Left lobe of liver (tissue), 2 donors: Measurements from ENCODE around the gene CHMP2A. TPM values are rescaled to one million over a fixed set of nuclear protein-coding genes. Genes with fewer than 3 reads are reported as not detected.
"Not testable (repeated sequence)": the region's sequence is repeated elsewhere in the genome, so short reads cannot be mapped to it uniquely, and the experiment has no call there.

Experiments
- ATAC-seq: fragments of 200-7000 bp; cut with Tn5 transposase; one replicate; pipeline ENCODE4 v1.9.1; 2020; ENCODE audit warnings: mild to moderate bottlenecking, moderate library complexity
- DNase-seq: peaks from one replicate; pipeline ENCODE4 v3.0.0-alpha.2; 2020; ENCODE audit warnings: low spot score
- total RNA-seq: library from RNA; stranded (reverse); gene quantifications from one replicate; pipeline ENCODE4 v1.2.1, GENCODE V29; 2021
- donor health status: DM: no; HTN: no; CAD: no; lungs with moderate emphysema.
- donor health status: DM: no; HTN: yes; CAD: no.

The CHMP2A gene
- total RNA-seq, 1 donor from 2014 or later: 73.4 TPM

GRCh38 chr19:58513694-58514563, 41.0 kb downstream of the CHMP2A start:
- peak; percentile 94 for DNase-seq
- peak; percentile 70 for ATAC-seq

- DNase-seq (no peak), ATAC-seq (peak; percentile 1)
Measured at GRCh38 chr19:58513213-58513693, 41.7 kb downstream of the CHMP2A start.

- ATAC-seq (peak; percentile 75), DNase-seq (peak; percentile 96)
Measured at GRCh38 chr19:58511353-58512208, 43.3 kb downstream of the CHMP2A start, which contains the start of gene SLC27A5. Gene SLC27A5, minus strand, starts transcription at chr19:58511992. Its CDS starts 37 bp downstream, at chr19:58511955.

GRCh38 chr19:58510084-58510862, 44.6 kb downstream of the CHMP2A start:
- DNase-seq (peak; percentile 75), ATAC-seq (peak; percentile 37)

GRCh38 chr19:58509731-58510083, 45.2 kb downstream of the CHMP2A start:
- no peak for DNase-seq
- ATAC-seq: no peak

GRCh38 chr19:58507602-58508223, 47.2 kb downstream of the CHMP2A start:
- ATAC-seq: not testable (repeated sequence)

More at GRCh38 chr19:58507602-58508223, 47.2 kb downstream of the CHMP2A start:
- DNase-seq: not testable (repeated sequence)

Other genes with a start within 250 kb of the CHMP2A start
- 14.3 TPM for gene ERVK3-1, start 249.7 kb downstream of the CHMP2A start, total RNA-seq
- gene ZSCAN22, start 228.1 kb downstream of the CHMP2A start, total RNA-seq: 2.4 TPM
- 1,433 TPM for gene A1BG, start 201.6 kb downstream of the CHMP2A start, total RNA-seq
- 2.4 TPM for gene ZNF497, start 192.4 kb downstream of the CHMP2A start, total RNA-seq
- 2.9 TPM for gene ZNF837, start 174.1 kb downstream of the CHMP2A start, total RNA-seq
- 311 TPM for gene RPS5, start 167.8 kb downstream of the CHMP2A start, total RNA-seq
- gene RNF225, start 159.4 kb downstream of the CHMP2A start, total RNA-seq: not detected
- 5.8 TPM for gene ZNF584, start 146.5 kb downstream of the CHMP2A start, total RNA-seq
- 1.9 TPM for gene ZNF132, start 115.0 kb downstream of the CHMP2A start, total RNA-seq
- gene ZNF324B, start 103.5 kb downstream of the CHMP2A start, total RNA-seq: 4.6 TPM
- 2.7 TPM for gene ZNF324, start 88.0 kb downstream of the CHMP2A start, total RNA-seq
- gene ZNF446, start 78.8 kb downstream of the CHMP2A start, total RNA-seq: 2.4 TPM
- 736 TPM for gene SLC27A5, start 43.1 kb downstream of the CHMP2A start, total RNA-seq
- 5.0 TPM for gene ZBTB45, start 35.3 kb downstream of the CHMP2A start, total RNA-seq
- gene TRIM28, start 11.0 kb downstream of the CHMP2A start, total RNA-seq: 84.0 TPM
- 20.5 TPM for gene UBE2M, start 3.5 kb upstream of the CHMP2A start, total RNA-seq
- 15.2 TPM for gene MZF1, start 18.2 kb upstream of the CHMP2A start, total RNA-seq